ENCODE results near the gene HSD3B7. TPM values are rescaled to one million over a fixed set of nuclear protein-coding genes. Genes with fewer than 3 reads are reported as not detected.

The HSD3B7 gene
- 15.6 and 22.2 TPM in 2 replicates for total RNA-seq

DNA sequence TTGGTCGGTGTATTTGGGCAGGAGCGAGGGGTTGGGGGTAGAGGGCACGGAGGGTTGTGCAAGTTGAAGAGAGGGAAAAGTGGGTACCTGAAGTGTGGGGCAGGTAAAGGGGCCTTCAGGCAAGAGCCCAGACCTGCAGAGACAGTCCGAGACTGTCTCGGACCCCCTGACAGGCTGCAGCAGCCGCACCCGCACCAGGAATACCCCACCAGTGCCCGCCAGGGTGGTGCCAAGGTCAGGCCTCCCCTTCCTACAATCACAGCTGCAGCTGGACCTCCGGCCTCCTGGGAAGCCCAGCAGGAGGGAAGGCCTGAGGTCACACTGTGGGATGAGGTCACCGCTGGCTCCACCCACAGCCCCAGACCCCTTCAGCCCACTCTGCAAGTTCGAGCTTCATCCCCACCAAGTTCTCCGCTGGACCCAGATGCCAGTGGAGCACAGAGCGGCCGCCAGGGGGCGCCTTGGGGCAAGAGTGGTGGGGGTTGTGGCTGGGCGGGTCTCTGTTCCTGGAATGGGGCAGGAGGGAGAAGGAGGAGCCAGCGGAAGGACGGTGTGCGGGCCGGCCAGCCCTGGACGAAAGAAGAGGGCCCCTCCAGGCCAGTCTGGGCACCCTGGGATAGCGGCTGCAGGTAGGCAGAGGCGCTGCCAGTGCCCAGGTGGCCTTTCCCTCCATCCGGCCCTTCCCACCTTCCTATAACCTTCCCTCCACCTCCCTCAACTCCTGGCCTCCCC is at the start of gene HSD3B7:
Gene HSD3B7, plus strand, starts transcription at position 539 of the 732 bp plus-strand sequence. CDS start 452 bp downstream, outside the sequence.

DNA sequence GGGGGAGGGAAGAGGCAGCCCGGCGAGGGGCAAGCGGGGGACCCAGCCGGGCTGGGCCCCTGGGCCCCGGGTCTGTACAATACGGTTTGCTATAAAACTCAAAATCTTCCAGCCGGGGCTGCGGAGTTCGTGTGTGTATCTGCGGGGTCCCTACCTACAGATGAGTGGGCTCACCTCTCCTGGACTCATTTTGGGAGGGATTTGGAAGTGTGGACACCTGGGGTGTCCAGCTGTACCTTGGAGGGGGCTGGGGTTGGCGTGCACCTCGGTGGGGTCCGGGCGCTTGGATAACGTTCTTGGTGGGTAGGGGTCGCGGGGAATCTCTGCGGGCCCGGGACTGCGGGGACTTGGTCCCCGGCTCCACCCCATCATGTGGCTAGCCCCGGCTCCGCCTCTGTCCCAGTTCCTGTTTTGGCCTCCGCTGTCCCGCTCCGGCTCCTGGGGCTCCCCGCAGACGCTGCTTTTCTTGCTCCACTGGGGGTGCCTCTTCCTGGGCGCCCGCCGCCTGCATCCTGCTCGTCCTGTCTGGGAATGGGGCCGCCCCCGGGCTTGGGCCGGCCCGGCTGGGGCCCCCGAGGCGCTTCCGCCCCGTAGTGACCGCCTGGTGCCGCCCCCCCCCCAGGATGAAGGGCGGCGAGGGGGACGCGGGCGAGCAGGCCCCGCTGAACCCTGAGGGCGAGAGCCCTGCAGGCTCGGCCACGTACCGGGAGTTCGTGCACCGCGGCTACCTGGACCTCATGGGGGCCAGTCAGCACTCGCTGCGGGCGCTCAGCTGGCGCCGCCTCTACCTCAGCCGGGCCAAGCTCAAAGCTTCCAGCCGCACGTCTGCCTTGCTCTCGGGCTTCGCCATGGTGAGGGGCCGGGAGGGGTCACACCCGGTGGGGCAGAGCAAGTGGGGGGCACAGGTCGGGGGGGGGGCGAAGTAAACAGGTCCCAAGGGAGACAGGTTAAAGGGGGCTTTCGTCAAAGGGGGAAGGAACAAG is 36.0 kb upstream of the HSD3B7 start, which contains the start of gene ORAI3:
Gene ORAI3, plus strand, starts transcription at position 402 of the 983 bp plus-strand sequence. Its CDS starts 222 bp downstream, at position 624.

GRCh38 chr16:30957456-30958174 is 27.4 kb upstream of the HSD3B7 start, which contains the start of gene SETD1A:
Gene SETD1A (plus strand): TSS chr16:30957754. CDS start chr16:30958732, 978 bp downstream.

GRCh38 chr16:31010585-31011325 is 25.7 kb downstream of the HSD3B7 start, which contains the start of gene STX1B:
Gene STX1B (minus strand): TSS chr16:31010638. CDS start chr16:31010396, 242 bp downstream.

GRCh38 chr16:31032736-31033708 is 48.0 kb downstream of the HSD3B7 start, which contains the start of gene STX4:
Gene STX4 (plus strand): TSS chr16:31033558. CDS start chr16:31033806, 248 bp downstream.

Small RNAs within 50 kb of the gene (small RNA-seq; reads per million reads assigned to genes)
- gene AC135048.1, result not detected

Other genes starting within 250 kb of the HSD3B7 start
- 20.9 and 25.4 TPM in 2 replicates for gene PHKG2, start 236.8 kb upstream of the HSD3B7 start, total RNA-seq
- 2.0 and 3.5 TPM in 2 replicates for gene CFAP119, start 223.1 kb upstream of the HSD3B7 start, total RNA-seq
- gene RNF40, start 222.9 kb upstream of the HSD3B7 start, total RNA-seq, result 89.9 and 94.1 TPM in 2 replicates
- gene ZNF629, start 198.0 kb upstream of the HSD3B7 start, total RNA-seq, result 13.9 and 18.3 TPM in 2 replicates
- 25.7 and 31.0 TPM in 2 replicates for gene BCL7C, start 91.1 kb upstream of the HSD3B7 start, total RNA-seq
- gene CTF1, start 88.6 kb upstream of the HSD3B7 start, total RNA-seq, result 0.19 and 0.65 TPM in 2 replicates
- gene FBXL19, start 61.6 kb upstream of the HSD3B7 start, total RNA-seq, result 33.7 and 42.1 TPM in 2 replicates
- gene ORAI3, start 36.1 kb upstream of the HSD3B7 start, total RNA-seq, result 24.2 and 26.8 TPM in 2 replicates
- 5.1 and 16.0 TPM in 2 replicates for gene SETD1A, start 27.5 kb upstream of the HSD3B7 start, total RNA-seq
- gene STX1B, start 25.4 kb downstream of the HSD3B7 start, total RNA-seq, result 0.33 and 0.48 TPM in 2 replicates
- 22.5 and 25.1 TPM in 2 replicates for gene STX4, start 48.4 kb downstream of the HSD3B7 start, total RNA-seq
- 12.4 and 16.0 TPM in 2 replicates for gene ZNF668, start 89.0 kb downstream of the HSD3B7 start, total RNA-seq
- gene ZNF646, start 89.2 kb downstream of the HSD3B7 start, total RNA-seq, result 20.8 and 23.5 TPM in 2 replicates
- 1.3 and 2.3 TPM in 2 replicates for gene PRSS53, start 103.7 kb downstream of the HSD3B7 start, total RNA-seq
- gene VKORC1, start 109.6 kb downstream of the HSD3B7 start, total RNA-seq, result 60.6 and 96.4 TPM in 2 replicates
- gene BCKDK, start 123.2 kb downstream of the HSD3B7 start, total RNA-seq, result 45.9 and 56.5 TPM in 2 replicates
- gene KAT8, start 132.5 kb downstream of the HSD3B7 start, total RNA-seq, result 36.1 and 40.2 TPM in 2 replicates
- gene PRSS8, start 150.5 kb downstream of the HSD3B7 start, total RNA-seq, result not detected in 2 replicates
- gene PRSS36, start 164.9 kb downstream of the HSD3B7 start, total RNA-seq, result 0.10 and 0.65 TPM in 2 replicates
- 45.4 and 58.8 TPM in 2 replicates for gene FUS, start 194.9 kb downstream of the HSD3B7 start, total RNA-seq
- gene PYCARD, start 217.6 kb downstream of the HSD3B7 start, total RNA-seq, result 33.2 and 53.9 TPM in 2 replicates
- gene TRIM72, start 228.9 kb downstream of the HSD3B7 start, total RNA-seq, result under 0.01 TPM in 1 of 2 replicates, not detected in the other
- not detected in 2 replicates for gene PYDC1, start 231.9 kb downstream of the HSD3B7 start, total RNA-seq